ENCODE measurements around the gene NUAK1.

DNA sequence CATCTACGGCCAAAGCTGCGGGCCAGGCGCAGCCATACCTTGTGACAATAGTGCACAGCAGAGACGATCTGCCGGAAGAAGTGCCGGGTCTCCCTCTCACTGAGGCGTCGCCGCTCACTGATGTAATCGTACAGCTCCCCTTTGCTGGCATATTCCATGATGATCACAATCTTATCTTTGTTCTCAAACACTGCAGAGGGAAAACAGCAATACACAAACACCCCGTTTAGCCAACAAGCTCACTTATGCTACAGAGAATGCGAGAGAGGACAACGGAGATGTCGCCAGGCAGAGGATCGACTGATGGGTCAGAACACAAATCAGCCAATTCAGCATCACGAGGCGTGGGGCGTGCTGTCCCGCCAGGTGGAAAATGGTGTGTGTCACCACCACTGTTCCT lies 52.1 kb downstream of the NUAK1 start:
- TF ChIP-seq, protein P1, sequence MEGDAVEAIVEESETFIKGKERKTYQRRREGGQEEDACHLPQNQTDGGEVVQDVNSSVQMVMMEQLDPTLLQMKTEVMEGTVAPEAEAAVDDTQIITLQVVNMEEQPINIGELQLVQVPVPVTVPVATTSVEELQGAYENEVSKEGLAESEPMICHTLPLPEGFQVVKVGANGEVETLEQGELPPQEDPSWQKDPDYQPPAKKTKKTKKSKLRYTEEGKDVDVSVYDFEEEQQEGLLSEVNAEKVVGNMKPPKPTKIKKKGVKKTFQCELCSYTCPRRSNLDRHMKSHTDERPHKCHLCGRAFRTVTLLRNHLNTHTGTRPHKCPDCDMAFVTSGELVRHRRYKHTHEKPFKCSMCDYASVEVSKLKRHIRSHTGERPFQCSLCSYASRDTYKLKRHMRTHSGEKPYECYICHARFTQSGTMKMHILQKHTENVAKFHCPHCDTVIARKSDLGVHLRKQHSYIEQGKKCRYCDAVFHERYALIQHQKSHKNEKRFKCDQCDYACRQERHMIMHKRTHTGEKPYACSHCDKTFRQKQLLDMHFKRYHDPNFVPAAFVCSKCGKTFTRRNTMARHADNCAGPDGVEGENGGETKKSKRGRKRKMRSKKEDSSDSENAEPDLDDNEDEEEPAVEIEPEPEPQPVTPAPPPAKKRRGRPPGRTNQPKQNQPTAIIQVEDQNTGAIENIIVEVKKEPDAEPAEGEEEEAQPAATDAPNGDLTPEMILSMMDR (IDR thresholded peaks at IDR 0.05; ENCODE audit: insufficient read depth, low read length, poor library complexity, severe bottlenecking), result no peak
- TF ChIP-seq EZH2phosphoT487 (conservative IDR thresholded peaks at IDR 0.05; ENCODE audit: low read length), result no peak

All from SU-DHL-6 (cell line).